T-helper 1 cell treated with Interleukin-12 subunit alpha and Interleukin-12 subunit beta and Interleukin-4 antibody, amounts not matched to agents 30 μg/mL and 1 μg/mL, for 36 hours (primary cell): ENCODE measurements around the gene METTL27.
"Not testable (repeated sequence)": the region's sequence is repeated elsewhere in the genome, so short reads cannot be mapped to it uniquely, and the experiment has no call there.

ENCODE experiments used
- H3K27ac Mint-ChIP-seq: one replicate; pipeline ENCODE4 v1.8.0; 2021; ENCODE audit warnings: mild to moderate bottlenecking, mixed read lengths
- H3K27me3 Mint-ChIP-seq: one replicate; pipeline ENCODE4 v1.8.0; 2021; ENCODE audit warnings: low read depth, mixed read lengths
- H3K36me3 Mint-ChIP-seq: one replicate; pipeline ENCODE4 v1.8.0; 2021; ENCODE audit warnings: low read depth, mixed read lengths
- H3K4me1 Mint-ChIP-seq: one replicate; pipeline ENCODE4 v1.8.0; 2021; ENCODE audit warnings: low read depth, mixed read lengths
- H3K4me3 Mint-ChIP-seq: one replicate; pipeline ENCODE4 v1.8.0; 2021; ENCODE audit warnings: mild to moderate bottlenecking, moderate library complexity, mixed read lengths
- H3K9me3 Mint-ChIP-seq: one replicate; pipeline ENCODE4 v1.8.0; 2021; ENCODE audit warnings: mixed read lengths

Gene METTL27

GRCh38 chr7:73842067-73842976 lies at the start of gene METTL27:
TSS of gene METTL27 (minus strand) at chr7:73842516. CDS start at chr7:73842140, 376 bp downstream.
- peaks cover 16% of the 10 kb centered on the region for H3K27me3 Mint-ChIP-seq
- peak within 1 kb of the TSS; percentile 36 for H3K27ac Mint-ChIP-seq
- H3K9me3 Mint-ChIP-seq = no peaks in the 10 kb centered on the region
- no peaks in the 10 kb centered on the region for H3K36me3 Mint-ChIP-seq
- peak within 1 kb of the TSS; percentile 87 for H3K4me3 Mint-ChIP-seq
- peaks cover 4% of the 10 kb centered on the region for H3K4me1 Mint-ChIP-seq

- Mint-ChIP-seq H3K4me3 (no peak overlapping the region), H3K36me3 (no peaks in the 10 kb centered on the region), H3K27ac (no peak overlapping the region), H3K27me3 (peaks cover 3% of the 10 kb centered on the region), H3K4me1 (no peaks in the 10 kb centered on the region), H3K9me3 (peaks cover 5% of the 10 kb centered on the region)
Observed at GRCh38 chr7:73891178-73891885, 49.0 kb upstream of the METTL27 start.

- H3K4me3 Mint-ChIP-seq = no peak overlapping the region
- peaks cover 7% of the 10 kb centered on the region for H3K27me3 Mint-ChIP-seq
- no peaks in the 10 kb centered on the region for H3K4me1 Mint-ChIP-seq
- peaks cover 1% of the 10 kb centered on the region for H3K9me3 Mint-ChIP-seq
- H3K27ac Mint-ChIP-seq = no peak overlapping the region
- H3K36me3 Mint-ChIP-seq = no peaks in the 10 kb centered on the region
Observed at GRCh38 chr7:73890555-73891147, 48.3 kb upstream of the METTL27 start.

GRCh38 chr7:73888959-73889358 lies 46.6 kb upstream of the METTL27 start:
- H3K9me3 Mint-ChIP-seq = no peaks in the 10 kb centered on the region
- no peak overlapping the region for H3K4me3 Mint-ChIP-seq
- no peaks in the 10 kb centered on the region for H3K4me1 Mint-ChIP-seq
- peaks cover 7% of the 10 kb centered on the region for H3K27me3 Mint-ChIP-seq
- no peaks in the 10 kb centered on the region for H3K36me3 Mint-ChIP-seq
- no peak overlapping the region for H3K27ac Mint-ChIP-seq

GRCh38 chr7:73887762-73888161 lies 45.4 kb upstream of the METTL27 start:
- Mint-ChIP-seq H3K4me3 (no peak overlapping the region), H3K27me3 (peaks cover 7% of the 10 kb centered on the region)

GRCh38 chr7:73885975-73886798 lies 43.9 kb upstream of the METTL27 start:
- no peak overlapping the region for H3K4me3 Mint-ChIP-seq

More at GRCh38 chr7:73887762-73888161, 45.4 kb upstream of the METTL27 start:
- no peaks in the 10 kb centered on the region for H3K9me3 Mint-ChIP-seq
- H3K4me1 Mint-ChIP-seq = no peaks in the 10 kb centered on the region
- H3K36me3 Mint-ChIP-seq = no peaks in the 10 kb centered on the region
- H3K27ac Mint-ChIP-seq = no peak overlapping the region

GRCh38 chr7:73885433-73885974 lies 43.2 kb upstream of the METTL27 start:
- Mint-ChIP-seq H3K4me3 (no peak overlapping the region), H3K9me3 (no peaks in the 10 kb centered on the region), H3K36me3 (no peaks in the 10 kb centered on the region), H3K27ac (no peak overlapping the region), H3K27me3 (peaks cover 7% of the 10 kb centered on the region), H3K4me1 (no peaks in the 10 kb centered on the region)

More at GRCh38 chr7:73885975-73886798, 43.9 kb upstream of the METTL27 start:
- Mint-ChIP-seq H3K4me1 (no peaks in the 10 kb centered on the region), H3K36me3 (no peaks in the 10 kb centered on the region), H3K27me3 (peaks cover 7% of the 10 kb centered on the region), H3K9me3 (no peaks in the 10 kb centered on the region), H3K27ac (no peak overlapping the region)

GRCh38 chr7:73884867-73885422 lies 42.6 kb upstream of the METTL27 start:
- not testable (repeated sequence) for H3K27me3 Mint-ChIP-seq, H3K4me1 Mint-ChIP-seq

GRCh38 chr7:73882047-73882402 lies 39.7 kb upstream of the METTL27 start:
- H3K4me3 Mint-ChIP-seq = no peak overlapping the region
- no peaks in the 10 kb centered on the region for H3K9me3 Mint-ChIP-seq
- H3K4me1 Mint-ChIP-seq = no peaks in the 10 kb centered on the region
- no peak overlapping the region for H3K27ac Mint-ChIP-seq
- peaks cover 7% of the 10 kb centered on the region for H3K27me3 Mint-ChIP-seq
- no peaks in the 10 kb centered on the region for H3K36me3 Mint-ChIP-seq

More at GRCh38 chr7:73884867-73885422, 42.6 kb upstream of the METTL27 start:
- H3K9me3 Mint-ChIP-seq, H3K36me3 Mint-ChIP-seq, H3K27ac Mint-ChIP-seq, H3K4me3 Mint-ChIP-seq: not testable (repeated sequence)

GRCh38 chr7:73881352-73882046 lies 39.2 kb upstream of the METTL27 start:
- no peak overlapping the region for H3K4me3 Mint-ChIP-seq
- H3K9me3 Mint-ChIP-seq = no peaks in the 10 kb centered on the region
- H3K36me3 Mint-ChIP-seq = no peaks in the 10 kb centered on the region
- H3K27me3 Mint-ChIP-seq = peaks cover 6% of the 10 kb centered on the region
- no peaks in the 10 kb centered on the region for H3K4me1 Mint-ChIP-seq
- H3K27ac Mint-ChIP-seq = no peak overlapping the region

GRCh38 chr7:73880755-73881328 lies 38.5 kb upstream of the METTL27 start:
- Mint-ChIP-seq H3K4me3 (no peak overlapping the region), H3K36me3 (no peaks in the 10 kb centered on the region), H3K27ac (no peak overlapping the region), H3K4me1 (no peaks in the 10 kb centered on the region), H3K27me3 (no peaks in the 10 kb centered on the region), H3K9me3 (no peaks in the 10 kb centered on the region)

- H3K4me1 Mint-ChIP-seq = no peaks in the 10 kb centered on the region
- H3K27ac Mint-ChIP-seq = no peak overlapping the region
- H3K36me3 Mint-ChIP-seq = no peaks in the 10 kb centered on the region
- no peaks in the 10 kb centered on the region for H3K9me3 Mint-ChIP-seq
- no peaks in the 10 kb centered on the region for H3K27me3 Mint-ChIP-seq
- H3K4me3 Mint-ChIP-seq = no peak overlapping the region
Observed at GRCh38 chr7:73879977-73880681, 37.8 kb upstream of the METTL27 start.
